Gastrocnemius medialis (tissue), 4 donors: ENCODE results near the gene GPR183. TPM values are rescaled to one million over a fixed set of nuclear protein-coding genes. Genes with fewer than 3 reads are reported as not detected.
A peak's percentile ranks its signal among the peaks of the same experiment; 100 is the strongest.

Experiments
- ATAC-seq, 2 donors: fragments of 150-250 bp; one replicate each; pipeline ENCODE4 v1.9.1; 2016
- DNase-seq, 2 donors: peaks; one replicate each; pipeline ENCODE4 v3.0.0-alpha.2; 2019
- H3K27ac ChIP-seq, 4 donors: fragments of 200-600 bp; sonication (generic); 1 replicate in 1 of 4; 2 replicates in 3 of 4; pipeline ENCODE4 v1.5.1; 2016 to 2018; ENCODE audit warnings: mild to moderate bottlenecking in 2 of 4, moderate library complexity in 1 of 4
- H3K27me3 ChIP-seq, 3 donors: fragments of 200-600 bp; sonication (generic) in 2 of 3; 1 replicate in 1 of 3; 2 replicates in 2 of 3; pipeline versions ENCODE4 v1.5.1 to v1.6.0; 2016 to 2019; ENCODE audit warnings: mild to moderate bottlenecking in 1 of 3, moderate library complexity in 1 of 3
- H3K36me3 ChIP-seq, 2 donors: fragments of 200-600 bp; sonication (generic) in 1 of 2; one replicate each; pipeline ENCODE4 v1.5.1; 2017 to 2018
- H3K4me1 ChIP-seq, 2 donors: fragments of 200-600 bp; sonication (generic) in 1 of 2; one replicate each; pipeline ENCODE4 v1.5.1; 2016 to 2017; ENCODE audit warnings: mild to moderate bottlenecking in 2 of 2
- H3K4me3 ChIP-seq, 4 donors: fragments of 200-600 bp; sonication (generic) in 3 of 4; 1 replicate in 1 of 4; 2 replicates in 3 of 4; pipeline ENCODE4 v1.5.1; 2016 to 2019; ENCODE audit warnings: mild to moderate bottlenecking in 2 of 4
- H3K9me3 ChIP-seq, 3 donors: fragments of 200-600 bp; sonication (generic) in 2 of 3; 1 replicate in 1 of 3; 2 replicates in 2 of 3; pipeline ENCODE4 v1.5.1; 2016 to 2019
- CTCF ChIP-seq, 5 experiments: fragments of 450-650 bp in 3 of 5; fragments of 200-600 bp in 2 of 5; sonication (generic) in 2 of 5; IDR thresholded peaks in 4 of 5; conservative IDR thresholded peaks in 1 of 5; 1 replicate in 4 of 5; 2 replicates in 1 of 5; pipeline ENCODE4 v1.5.1; 2016 to 2019; ENCODE audit warnings: antibody characterized with exemption in 5 of 5, mild to moderate bottlenecking in 3 of 5, moderate library complexity in 3 of 5
- POLR2A ChIP-seq, 2 donors: fragments of 450-650 bp; IDR thresholded peaks; one replicate each; pipeline ENCODE4 v1.6.1; 2017; ENCODE audit warnings: antibody characterized with exemption in 2 of 2, mild to moderate bottlenecking in 2 of 2, moderate library complexity in 2 of 2
- in situ Hi-C, 4 donors: fragments of 200-750 bp; cut with MboI; loops; one replicate each; pipeline versions ENCODE4 v1.15.0 to v1.8.0; 2017; ENCODE audit warnings: low sequenced_read_pairs in 4 of 4
- intact Hi-C: fragments of 100-400 bp; cut with DNase I; formaldehyde crosslinking; loops from one replicate; pipeline ENCODE4 v1.15.1; 2023; ENCODE audit warnings: low total_unique reads
- total RNA-seq, 4 donors: library from RNA; depleted of rRNA; stranded (reverse); fragments of >200 nt; gene quantifications; one replicate each; pipeline versions ENCODE4 v1.1.0 to v1.2.3, GENCODE V29; 2016

Gene GPR183
- total RNA-seq, 4 donors from 2014 or later, result 0.49 to 3.4 (median 2.5) TPM

DNA sequence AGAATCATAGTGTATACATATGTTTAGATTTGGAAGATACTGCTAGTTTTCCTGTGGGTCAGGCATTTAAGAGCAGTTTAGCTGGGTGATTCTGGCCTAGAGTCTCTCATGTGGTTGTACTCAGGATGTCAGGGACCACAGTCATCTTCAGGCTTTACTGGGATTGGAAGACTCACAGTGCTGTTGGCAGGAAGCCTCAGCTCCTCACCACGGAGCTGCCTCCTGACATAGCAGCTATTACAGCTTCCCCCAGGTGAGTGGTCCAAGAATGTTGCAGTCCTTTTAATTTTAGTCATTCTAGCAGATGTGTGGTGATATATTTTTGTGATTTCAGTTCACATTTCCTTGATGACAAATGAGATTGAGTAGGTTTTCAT is 32.1 kb downstream of the GPR183 start:
- intact Hi-C loops (loop anchor here (10.0 kb wide), 1 partner anchor 90 kb away; no protein-coding TSS in a partner anchor), in situ Hi-C loops (no loop called here)
- Histone ChIP-seq H3K9me3 (no peaks in the 10 kb centered on the region), H3K36me3 (no peaks in the 10 kb centered on the region), H3K4me3 (no peak overlapping the region), H3K27me3 (no peaks in the 10 kb centered on the region), H3K4me1 (peaks cover 13 to 34% of the 10 kb centered on the region in 2 donors), H3K27ac (no peak overlapping the region)
- no peak for DNase-seq
- ATAC-seq, result no peak
- TF ChIP-seq CTCF (IDR thresholded peaks at IDR 0.05 in 4 of 5, conservative IDR thresholded peaks at IDR 0.05 in 1 of 5) (no peak), POLR2A (IDR thresholded peaks at IDR 0.05) (no peak)

DNA sequence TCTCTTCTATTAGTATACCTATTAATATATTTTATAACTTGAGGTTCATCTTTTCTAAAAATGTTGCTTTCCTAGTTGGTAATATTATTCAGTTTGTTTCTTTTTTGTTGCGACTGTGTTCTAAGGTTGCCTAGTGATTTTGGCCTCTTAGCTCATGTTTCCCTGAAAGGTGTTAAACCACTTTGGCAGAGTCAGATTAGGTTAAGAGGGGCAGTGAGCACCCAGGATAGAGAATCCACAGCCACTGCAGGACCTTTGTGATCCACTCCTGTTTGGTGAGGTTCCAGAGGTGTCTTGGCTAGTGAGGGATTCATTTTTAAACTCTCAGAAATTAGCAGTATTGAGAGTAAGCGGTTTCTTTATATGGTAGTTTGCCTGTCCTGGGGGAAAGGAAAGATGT is 34.1 kb downstream of the GPR183 start:
- Histone ChIP-seq H3K36me3 (no peaks in the 10 kb centered on the region), H3K27ac (no peak overlapping the region), H3K4me1 (peaks cover 24 to 43% of the 10 kb centered on the region in 2 donors), H3K27me3 (no peaks in the 10 kb centered on the region), H3K4me3 (no peak overlapping the region), H3K9me3 (no peaks in the 10 kb centered on the region)
- DNase-seq (no peak), ATAC-seq (no peak)
- in situ Hi-C loops (loop anchor here in 2 of 4 donors (5.0 to 25.0 kb wide), 2 partner anchors 164 kb away; no protein-coding TSS in a partner anchor), intact Hi-C loops (loop anchor here (10.0 kb wide), 1 partner anchor 92 kb away; no protein-coding TSS in a partner anchor)
- TF ChIP-seq CTCF (IDR thresholded peaks at IDR 0.05 in 4 of 5, conservative IDR thresholded peaks at IDR 0.05 in 1 of 5) (no peak), POLR2A (IDR thresholded peaks at IDR 0.05) (no peak)

GRCh38 chr13:99272481-99272880 is 34.7 kb downstream of the GPR183 start:
- H3K4me3 ChIP-seq, result no peak overlapping the region
- no peak for DNase-seq
- TF ChIP-seq POLR2A (IDR thresholded peaks at IDR 0.05) (no peak), CTCF (IDR thresholded peaks at IDR 0.05 in 4 of 5, conservative IDR thresholded peaks at IDR 0.05 in 1 of 5) (no peak)
- no peaks in the 10 kb centered on the region for H3K27me3 ChIP-seq
- in situ Hi-C loops (loop anchor here in 2 of 4 donors (5.0 to 25.0 kb wide), 2 partner anchors 165 kb away; no protein-coding TSS in a partner anchor), intact Hi-C loops (loop anchor here (10.0 kb wide), 1 partner anchor 92 kb away; no protein-coding TSS in a partner anchor)
- H3K4me1 ChIP-seq, result peaks cover 24 to 43% of the 10 kb centered on the region in 2 donors
- no peaks in the 10 kb centered on the region for H3K9me3 ChIP-seq
- H3K36me3 ChIP-seq, result no peaks in the 10 kb centered on the region
- H3K27ac ChIP-seq, result no peak overlapping the region
- no peak for ATAC-seq

DNA sequence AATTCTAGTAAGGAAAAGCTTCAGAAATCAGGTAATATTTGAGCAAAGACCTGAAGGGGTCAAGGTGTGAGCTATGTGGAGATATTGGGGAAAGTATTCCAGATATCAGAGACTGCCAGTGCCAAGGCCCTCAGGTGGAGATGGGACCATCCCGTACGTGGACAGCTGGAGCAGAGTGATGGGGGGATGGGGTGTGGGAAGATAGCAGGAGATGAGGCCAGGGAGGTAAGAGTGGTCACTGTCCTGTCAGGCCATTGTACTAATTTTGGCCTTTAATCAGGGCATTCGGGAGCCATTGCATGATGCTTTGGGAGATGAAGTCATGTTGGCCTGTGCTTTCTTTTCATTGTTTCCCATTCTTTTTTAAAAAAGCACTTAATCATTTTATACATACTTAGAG is 36.0 kb downstream of the GPR183 start:
- TF ChIP-seq POLR2A (IDR thresholded peaks at IDR 0.05) (no peak), CTCF (IDR thresholded peaks at IDR 0.05 in 4 of 5, conservative IDR thresholded peaks at IDR 0.05 in 1 of 5) (no peak)
- no peak overlapping the region for H3K4me3 ChIP-seq
- H3K4me1 ChIP-seq, result peaks cover 13 to 31% of the 10 kb centered on the region in 2 donors
- ATAC-seq (no peak), DNase-seq (no peak)
- no peaks in the 10 kb centered on the region for H3K9me3 ChIP-seq
- H3K36me3 ChIP-seq, result no peaks in the 10 kb centered on the region
- in situ Hi-C loops, result loop anchor here in 2 of 4 donors (5.0 to 25.0 kb wide), 2 partner anchors 166 kb away; no protein-coding TSS in a partner anchor
- peak overlapping the region in 2 of 4 donors; percentile 6 to 26 for H3K27ac ChIP-seq
- intact Hi-C loops, result loop anchor here (10.0 kb wide), 1 partner anchor 94 kb away; no protein-coding TSS in a partner anchor
- no peaks in the 10 kb centered on the region for H3K27me3 ChIP-seq
